ENCODE data around the gene GPR152.
A peak's percentile ranks its signal among the peaks of the same experiment; 100 is the strongest.

DNA sequence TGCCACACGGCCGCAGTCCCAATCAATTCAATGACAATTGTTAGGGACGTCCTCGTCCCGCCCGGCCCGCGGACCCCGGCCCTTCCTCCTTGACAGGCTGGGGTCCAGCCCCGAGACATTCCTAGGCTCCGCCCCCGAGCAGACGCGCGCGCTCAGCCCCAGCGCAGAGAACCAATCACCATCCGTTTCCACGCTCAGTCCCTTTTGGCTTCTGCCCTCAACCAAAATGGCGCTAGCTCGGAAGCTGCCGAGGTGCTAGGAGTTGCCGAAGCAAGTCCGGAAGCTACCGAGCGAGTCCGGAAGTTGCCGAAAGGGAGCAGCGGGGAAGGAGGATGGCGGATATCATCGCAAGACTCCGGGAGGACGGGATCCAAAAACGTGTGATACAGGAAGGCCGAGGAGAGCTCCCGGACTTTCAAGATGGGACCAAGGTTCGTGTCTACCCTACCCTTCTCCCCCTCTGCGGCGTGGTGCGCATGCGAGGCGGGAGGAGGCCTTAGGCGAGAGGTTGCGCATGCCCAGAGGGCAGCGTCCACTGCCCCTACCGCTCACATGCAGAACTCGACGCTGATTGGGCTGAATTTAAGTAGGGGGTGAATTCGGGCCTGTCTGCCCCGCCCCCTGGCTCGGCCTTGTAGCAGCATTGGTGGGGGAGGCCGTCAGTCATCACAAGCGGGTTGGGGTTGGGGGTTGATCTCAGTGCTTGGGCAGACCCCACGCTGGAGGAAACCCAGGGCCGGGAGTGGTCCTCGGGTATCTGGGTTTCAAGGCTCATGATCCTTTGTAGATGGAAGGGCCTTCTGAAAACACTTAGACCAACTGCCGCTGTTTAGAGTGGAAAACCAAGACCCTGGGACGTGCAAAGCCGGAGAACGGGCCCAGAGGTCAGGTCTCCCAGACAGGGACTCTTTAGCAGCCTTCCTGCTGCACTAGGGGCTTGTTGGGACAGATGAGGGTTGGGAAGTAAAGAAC, 30.6 kb upstream of the GPR152 start, which contains the start of gene AIP:
- TF ChIP-seq, protein P1, sequence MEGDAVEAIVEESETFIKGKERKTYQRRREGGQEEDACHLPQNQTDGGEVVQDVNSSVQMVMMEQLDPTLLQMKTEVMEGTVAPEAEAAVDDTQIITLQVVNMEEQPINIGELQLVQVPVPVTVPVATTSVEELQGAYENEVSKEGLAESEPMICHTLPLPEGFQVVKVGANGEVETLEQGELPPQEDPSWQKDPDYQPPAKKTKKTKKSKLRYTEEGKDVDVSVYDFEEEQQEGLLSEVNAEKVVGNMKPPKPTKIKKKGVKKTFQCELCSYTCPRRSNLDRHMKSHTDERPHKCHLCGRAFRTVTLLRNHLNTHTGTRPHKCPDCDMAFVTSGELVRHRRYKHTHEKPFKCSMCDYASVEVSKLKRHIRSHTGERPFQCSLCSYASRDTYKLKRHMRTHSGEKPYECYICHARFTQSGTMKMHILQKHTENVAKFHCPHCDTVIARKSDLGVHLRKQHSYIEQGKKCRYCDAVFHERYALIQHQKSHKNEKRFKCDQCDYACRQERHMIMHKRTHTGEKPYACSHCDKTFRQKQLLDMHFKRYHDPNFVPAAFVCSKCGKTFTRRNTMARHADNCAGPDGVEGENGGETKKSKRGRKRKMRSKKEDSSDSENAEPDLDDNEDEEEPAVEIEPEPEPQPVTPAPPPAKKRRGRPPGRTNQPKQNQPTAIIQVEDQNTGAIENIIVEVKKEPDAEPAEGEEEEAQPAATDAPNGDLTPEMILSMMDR (IDR thresholded peaks at IDR 0.05), result no peak
- peak in 1 of 2 donors; percentile 6 for TF ChIP-seq POLR2A (IDR thresholded peaks at IDR 0.05)
